ENCODE results near the gene MCM3.

DNA sequence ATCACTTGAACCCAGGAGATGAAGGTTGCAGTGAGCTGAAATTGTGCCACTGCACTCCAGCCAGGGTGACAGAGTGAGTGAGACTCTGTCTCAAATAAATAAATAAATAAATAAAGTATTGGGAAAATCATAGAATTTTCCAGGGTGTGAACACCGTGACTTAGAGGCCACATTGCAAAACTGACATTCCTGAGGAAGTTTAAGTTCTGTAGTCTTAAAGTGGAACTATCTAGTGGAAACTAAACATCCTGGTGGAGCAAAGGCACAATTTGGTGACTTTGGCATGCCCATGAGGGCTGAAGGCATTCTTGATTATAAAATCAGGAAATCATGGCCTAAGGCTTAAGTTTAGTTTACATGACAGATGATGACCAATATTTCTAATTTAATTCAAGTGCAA, 32.7 kb upstream of the MCM3 start:
- TF ChIP-seq, protein P1, sequence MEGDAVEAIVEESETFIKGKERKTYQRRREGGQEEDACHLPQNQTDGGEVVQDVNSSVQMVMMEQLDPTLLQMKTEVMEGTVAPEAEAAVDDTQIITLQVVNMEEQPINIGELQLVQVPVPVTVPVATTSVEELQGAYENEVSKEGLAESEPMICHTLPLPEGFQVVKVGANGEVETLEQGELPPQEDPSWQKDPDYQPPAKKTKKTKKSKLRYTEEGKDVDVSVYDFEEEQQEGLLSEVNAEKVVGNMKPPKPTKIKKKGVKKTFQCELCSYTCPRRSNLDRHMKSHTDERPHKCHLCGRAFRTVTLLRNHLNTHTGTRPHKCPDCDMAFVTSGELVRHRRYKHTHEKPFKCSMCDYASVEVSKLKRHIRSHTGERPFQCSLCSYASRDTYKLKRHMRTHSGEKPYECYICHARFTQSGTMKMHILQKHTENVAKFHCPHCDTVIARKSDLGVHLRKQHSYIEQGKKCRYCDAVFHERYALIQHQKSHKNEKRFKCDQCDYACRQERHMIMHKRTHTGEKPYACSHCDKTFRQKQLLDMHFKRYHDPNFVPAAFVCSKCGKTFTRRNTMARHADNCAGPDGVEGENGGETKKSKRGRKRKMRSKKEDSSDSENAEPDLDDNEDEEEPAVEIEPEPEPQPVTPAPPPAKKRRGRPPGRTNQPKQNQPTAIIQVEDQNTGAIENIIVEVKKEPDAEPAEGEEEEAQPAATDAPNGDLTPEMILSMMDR (IDR thresholded peaks at IDR 0.05): no peak
- TF ChIP-seq POLR2A (IDR thresholded peaks at IDR 0.05) (no peak), EP300 (IDR thresholded peaks at IDR 0.05) (no peak)

Data from stomach (tissue), 4 donors.